ENCODE measurements around the gene RNF152. TPM values are rescaled to one million over a fixed set of nuclear protein-coding genes. Genes with fewer than 3 reads are reported as not detected.

Gene RNF152
- total and polyA plus RNA-seq, 12 donors, result 1.5 to 31.1 (median 11.2) TPM

DNA sequence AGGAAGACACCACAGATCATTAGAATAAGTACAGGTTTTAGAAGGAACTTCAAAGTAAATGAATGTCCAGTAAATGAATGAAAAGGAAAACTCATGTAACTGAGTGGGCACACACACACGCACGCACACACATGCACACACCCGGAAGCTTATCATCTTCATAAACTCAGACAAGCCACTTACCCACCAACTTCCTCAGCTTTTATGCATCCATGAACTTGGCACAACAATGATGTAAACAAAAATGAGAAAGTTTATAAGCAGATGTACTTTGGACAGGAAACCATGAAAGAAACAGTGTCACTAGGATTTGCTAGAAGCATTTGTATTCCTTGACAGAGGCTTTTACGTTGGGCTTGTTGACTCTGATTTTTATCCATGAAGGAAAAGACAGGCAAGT lies 23.2 kb downstream of the RNF152 start:
- peak overlapping the region in 1 of 5 donors; percentile 13 for H3K27ac ChIP-seq
- H3K36me3 ChIP-seq (replicated peaks in 1 of 2), result no peaks in the 10 kb centered on the region
- DNase-seq, result no peak
- no peaks in the 10 kb centered on the region for H3K9me3 ChIP-seq (replicated peaks in 1 of 3)
- intact Hi-C loops (cut with DNase I), result no loop called here
- TF ChIP-seq, protein P1, sequence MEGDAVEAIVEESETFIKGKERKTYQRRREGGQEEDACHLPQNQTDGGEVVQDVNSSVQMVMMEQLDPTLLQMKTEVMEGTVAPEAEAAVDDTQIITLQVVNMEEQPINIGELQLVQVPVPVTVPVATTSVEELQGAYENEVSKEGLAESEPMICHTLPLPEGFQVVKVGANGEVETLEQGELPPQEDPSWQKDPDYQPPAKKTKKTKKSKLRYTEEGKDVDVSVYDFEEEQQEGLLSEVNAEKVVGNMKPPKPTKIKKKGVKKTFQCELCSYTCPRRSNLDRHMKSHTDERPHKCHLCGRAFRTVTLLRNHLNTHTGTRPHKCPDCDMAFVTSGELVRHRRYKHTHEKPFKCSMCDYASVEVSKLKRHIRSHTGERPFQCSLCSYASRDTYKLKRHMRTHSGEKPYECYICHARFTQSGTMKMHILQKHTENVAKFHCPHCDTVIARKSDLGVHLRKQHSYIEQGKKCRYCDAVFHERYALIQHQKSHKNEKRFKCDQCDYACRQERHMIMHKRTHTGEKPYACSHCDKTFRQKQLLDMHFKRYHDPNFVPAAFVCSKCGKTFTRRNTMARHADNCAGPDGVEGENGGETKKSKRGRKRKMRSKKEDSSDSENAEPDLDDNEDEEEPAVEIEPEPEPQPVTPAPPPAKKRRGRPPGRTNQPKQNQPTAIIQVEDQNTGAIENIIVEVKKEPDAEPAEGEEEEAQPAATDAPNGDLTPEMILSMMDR (IDR thresholded peaks at IDR 0.05), result no peak
- no peak for TF ChIP-seq POLR2A (IDR thresholded peaks at IDR 0.05)
- 77 to 84% (median 79%) methylated on average over 4 of the region's 4 CpGs for WGBS, 4 donors
- H3K4me1 ChIP-seq (replicated peaks in 1 of 2), result peaks cover 0 to 7% of the 10 kb centered on the region in 2 donors
- no peaks in the 10 kb centered on the region for H3K27me3 ChIP-seq
- H3K4me3 ChIP-seq, result no peak overlapping the region

DNA sequence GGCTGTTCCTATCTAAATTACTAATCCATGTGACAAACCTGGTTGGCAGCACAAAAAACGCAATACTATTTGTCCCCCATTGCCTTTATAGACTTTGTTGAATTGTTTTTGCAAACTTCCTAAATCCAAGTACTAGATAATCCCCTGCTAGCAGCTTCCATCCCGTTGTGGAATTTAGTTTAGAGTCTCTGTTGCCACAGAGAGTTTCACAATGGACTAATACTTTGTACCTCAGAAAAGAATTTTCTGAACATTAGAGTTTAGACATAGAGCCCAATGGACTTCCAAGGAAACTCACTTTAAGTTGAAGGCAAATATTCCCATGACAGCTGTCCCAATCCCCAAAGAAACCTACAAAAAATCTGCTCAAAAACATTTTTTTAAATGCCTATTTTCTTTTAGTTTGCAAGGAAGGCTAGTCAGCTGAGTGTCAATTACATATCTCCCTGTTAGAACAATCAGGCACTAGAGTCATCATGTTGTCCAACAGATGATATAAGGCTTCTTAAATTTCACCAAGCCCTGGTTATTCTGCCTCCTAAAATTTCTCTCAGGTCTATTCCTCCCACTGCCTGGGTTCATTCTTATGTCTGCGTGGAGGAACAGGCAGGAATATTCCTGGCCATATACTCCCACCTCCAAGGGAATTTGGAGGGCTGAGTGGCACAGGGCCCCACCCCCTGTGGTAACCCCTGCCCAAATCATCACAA lies 27.2 kb downstream of the RNF152 start:
- H3K27me3 ChIP-seq, result no peaks in the 10 kb centered on the region
- H3K9me3 ChIP-seq (replicated peaks in 1 of 3), result no peaks in the 10 kb centered on the region
- no peaks in the 10 kb centered on the region for H3K36me3 ChIP-seq (replicated peaks in 1 of 2)
- intact Hi-C loops (cut with DNase I), result no loop called here
- TF ChIP-seq, protein P1 (IDR thresholded peaks at IDR 0.05), result no peak
- no peak for TF ChIP-seq POLR2A (IDR thresholded peaks at IDR 0.05)
- H3K27ac ChIP-seq, result peak overlapping the region in 2 of 5 donors; percentile 6 to 32
- DNase-seq, result no peak
- H3K4me1 ChIP-seq (replicated peaks in 1 of 2), result peaks cover 0 to 7% of the 10 kb centered on the region in 2 donors
- no peak overlapping the region for H3K4me3 ChIP-seq
- WGBS, 4 donors, result 49 to 60% (median 55%) methylated on average over 3 of the region's 3 CpGs

DNA sequence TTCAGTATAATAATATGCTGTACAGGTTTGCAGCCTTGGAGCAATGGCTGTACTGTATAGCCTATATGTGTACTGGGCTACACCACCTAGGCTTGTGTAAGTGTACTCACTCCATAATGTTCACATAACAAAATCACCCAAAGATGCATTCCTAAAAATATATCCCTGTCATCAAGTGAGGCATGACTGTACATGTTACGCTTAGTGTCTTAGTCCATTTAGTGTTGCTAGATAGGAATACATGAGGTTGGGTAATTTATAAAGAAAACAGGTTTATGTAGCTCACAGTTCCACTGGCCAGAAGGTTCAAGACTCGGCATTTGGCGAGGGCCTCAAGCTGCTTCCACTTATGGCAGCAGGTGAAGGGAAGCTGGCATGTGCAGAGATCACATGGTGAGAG lies 31.4 kb downstream of the RNF152 start:
- intact Hi-C loops (cut with DNase I), result no loop called here
- Histone ChIP-seq H3K27me3 (no peaks in the 10 kb centered on the region), H3K36me3 (replicated peaks in 1 of 2) (no peaks in the 10 kb centered on the region), H3K27ac (no peak overlapping the region), H3K9me3 (replicated peaks in 1 of 3) (no peaks in the 10 kb centered on the region), H3K4me1 (replicated peaks in 1 of 2) (peaks cover 0 to 11% of the 10 kb centered on the region in 2 donors), H3K4me3 (no peak overlapping the region)
- DNase-seq, result no peak
- WGBS, 4 donors, result 93 to 95% (median 93%) methylated on average over 3 of the region's 3 CpGs
- TF ChIP-seq, protein P1 (IDR thresholded peaks at IDR 0.05), result no peak
- TF ChIP-seq POLR2A (IDR thresholded peaks at IDR 0.05), result no peak

DNA sequence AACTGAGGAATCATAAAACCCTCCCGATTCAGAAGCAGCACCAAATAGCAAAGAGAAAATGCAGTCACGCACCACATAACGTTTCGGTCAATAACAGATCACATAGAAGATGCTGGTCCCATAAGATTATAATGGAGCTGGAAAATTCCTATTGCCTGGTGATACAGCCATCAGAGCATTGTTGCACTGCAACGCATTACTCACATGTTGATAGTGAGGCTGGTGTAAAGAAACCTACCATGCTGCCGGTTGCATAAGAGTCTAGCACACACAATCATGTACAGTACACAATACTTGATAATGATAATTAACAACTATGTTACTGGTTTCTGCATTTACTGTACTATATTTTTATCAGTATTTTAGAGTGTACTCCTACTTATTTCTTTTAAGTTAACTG lies 32.5 kb downstream of the RNF152 start:
- Histone ChIP-seq H3K4me3 (no peak overlapping the region), H3K36me3 (replicated peaks in 1 of 2) (no peaks in the 10 kb centered on the region), H3K4me1 (replicated peaks in 1 of 2) (peaks cover 0 to 7% of the 10 kb centered on the region in 2 donors), H3K27me3 (no peaks in the 10 kb centered on the region), H3K27ac (peak overlapping the region in 1 of 5 donors; percentile 0), H3K9me3 (replicated peaks in 1 of 3) (no peaks in the 10 kb centered on the region)
- peak in 1 of 7 donors; percentile 10 for DNase-seq
- WGBS, 4 donors, result 87 to 96% (median 90%) methylated on average over 6 of the region's 6 CpGs
- intact Hi-C loops (cut with DNase I), result no loop called here
- no peak for TF ChIP-seq POLR2A (IDR thresholded peaks at IDR 0.05)
- TF ChIP-seq, protein P1 (IDR thresholded peaks at IDR 0.05), result no peak

Data from adrenal gland (tissue), 12 donors.